Right cardiac atrium (tissue), 5 donors: ENCODE measurements around the gene PCDHGA5. TPM values are rescaled to one million over a fixed set of nuclear protein-coding genes. Genes with fewer than 3 reads are reported as not detected.

Experiments
- ATAC-seq, 2 donors: fragments of 200-7000 bp; cut with Tn5 transposase; one replicate each; pipeline versions ENCODE4 v1.8.0 to v1.9.1; 2020; ENCODE audit warnings: moderate library complexity in 2 of 2, mild to moderate bottlenecking in 1 of 2
- DNase-seq, 3 donors: peaks; one replicate each; pipeline ENCODE4 v3.0.0-alpha.2; 2020
- H3K27ac ChIP-seq: one replicate; pipeline ENCODE4 v1.5.1; 2013; ENCODE audit warnings: mild to moderate bottlenecking, low read length, control low read depth, moderate library complexity
- H3K27me3 ChIP-seq: one replicate; pipeline ENCODE4 v1.6.1; 2013; ENCODE audit not compliant: control insufficient read depth, insufficient read depth
- H3K4me1 ChIP-seq: one replicate; pipeline ENCODE4 v1.6.1; 2013; ENCODE audit warnings: low read length; ENCODE audit not compliant: control insufficient read depth, insufficient read depth
- H3K4me3 ChIP-seq: one replicate; pipeline ENCODE4 v1.5.1; 2013; ENCODE audit warnings: low read length, control low read depth
- H3K9me3 ChIP-seq: one replicate; pipeline ENCODE4 v1.6.1; 2013; ENCODE audit warnings: low read length; ENCODE audit not compliant: control insufficient read depth
- WGBS: extraction: QIAGEN DNeasy Blood & Tissue Kit; methylation state at CpG from one replicate; pipeline ENCODE4 v1.1.7; 2013; 5-methylcytosine and 5-hydroxymethylcytosine counted together
- intact Hi-C, 4 donors: fragments of 100-400 bp; cut with DNase I; formaldehyde crosslinking; loops; one replicate each; pipeline versions ENCODE4 v1.11.0 to v1.14.0; 2022 to 2023
- polyA plus RNA-seq: library from polyadenylated mRNA; stranded (reverse); fragments of 200-250 nt; gene quantifications from one replicate; pipeline ENCODE4 v1.2.3, GENCODE V29; 2013
- total RNA-seq, 4 donors: library from RNA; stranded (reverse); fragmentation: NEBNext Ultra II Directional; extraction: Animal tissue kit (Norgen Biotek cat#: 25700); gene quantifications; one replicate each; pipeline ENCODE4 v1.2.1, GENCODE V29; 2021
- donor health status: healthy with polysubstance abuse.
- donor health status: DM: no; HTN: yes; CAD: no.
- donor health status: DM: no; HTN: no; CAD: no.
- donor health status: DM: no; HTN: yes; CAD: no; lungs with severe emphysema.
- donor health status: DM: yes; HTN: yes; CAD: no.

PCDHGA5 gene
- total and polyA plus RNA-seq, 5 donors: 2.0 to 4.7 (median 4.1) TPM

DNA sequence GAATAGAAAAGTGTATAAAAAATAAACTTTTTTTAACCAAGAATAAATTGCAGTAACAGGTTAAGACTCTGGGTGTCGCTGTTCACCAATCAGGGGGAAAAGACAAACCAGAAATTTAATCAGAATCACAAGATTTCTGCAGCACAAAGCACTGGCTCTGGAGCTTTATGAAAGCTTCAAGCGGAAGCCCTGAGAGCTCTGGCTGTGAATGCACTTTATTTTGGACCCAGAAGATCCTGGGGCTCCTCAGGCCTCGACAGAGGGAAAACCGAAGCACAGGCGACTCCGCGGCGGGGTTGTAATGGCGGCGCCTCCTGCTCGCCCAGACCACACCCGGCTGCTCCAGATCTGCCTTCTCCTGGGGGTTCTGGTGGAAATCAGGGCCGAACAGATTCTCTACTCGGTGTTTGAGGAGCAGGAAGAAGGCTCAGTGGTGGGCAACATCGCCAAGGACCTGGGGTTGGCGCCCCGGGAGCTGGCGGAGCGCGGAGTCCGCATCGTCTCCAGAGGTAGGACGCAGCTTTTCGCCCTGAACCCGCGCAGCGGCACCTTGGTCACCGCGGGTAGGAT is 9.0 kb upstream of the PCDHGA5 start, which contains the start of gene PCDHGA4:
TSS of gene PCDHGA4 (plus strand) at position 122 of the 570 bp plus-strand sequence. CDS start at position 209, 87 bp downstream.
- DNase-seq (no peak), ATAC-seq (no peak)
- no peaks in the 10 kb centered on the region for H3K27me3 ChIP-seq
- no peak within 1 kb of the TSS for H3K27ac ChIP-seq
- WGBS: 17% methylated on average over 29 of the region's 29 CpGs
- H3K4me1 ChIP-seq: no peaks in the 10 kb centered on the region
- H3K4me3 ChIP-seq: peak within 1 kb of the TSS; percentile 44
- H3K9me3 ChIP-seq: peaks cover 9% of the 10 kb centered on the region
- intact Hi-C loops: no loop called here

DNA sequence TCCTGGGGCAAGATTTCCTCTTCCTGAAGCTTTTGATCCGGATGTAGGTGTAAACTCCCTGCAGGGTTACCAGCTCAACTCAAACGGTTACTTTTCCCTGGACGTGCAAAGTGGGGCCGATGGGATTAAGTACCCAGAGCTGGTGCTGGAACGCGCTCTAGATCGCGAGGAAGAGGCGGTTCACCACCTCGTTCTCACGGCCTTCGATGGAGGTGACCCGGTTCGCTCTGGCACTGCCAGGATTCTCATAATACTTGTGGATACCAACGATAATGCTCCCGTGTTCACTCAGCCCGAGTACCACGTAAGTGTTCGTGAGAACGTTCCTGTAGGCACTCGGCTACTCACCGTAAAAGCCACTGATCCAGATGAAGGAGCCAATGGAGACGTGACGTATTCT is 8.3 kb upstream of the PCDHGA5 start:
- ATAC-seq (no peak), DNase-seq (no peak)
- Histone ChIP-seq H3K4me3 (no peak overlapping the region), H3K27me3 (no peaks in the 10 kb centered on the region), H3K27ac (no peak overlapping the region), H3K9me3 (peaks cover 11% of the 10 kb centered on the region), H3K4me1 (no peaks in the 10 kb centered on the region)
- WGBS: 47% methylated on average over 24 of the region's 24 CpGs
- intact Hi-C loops: no loop called here

DNA sequence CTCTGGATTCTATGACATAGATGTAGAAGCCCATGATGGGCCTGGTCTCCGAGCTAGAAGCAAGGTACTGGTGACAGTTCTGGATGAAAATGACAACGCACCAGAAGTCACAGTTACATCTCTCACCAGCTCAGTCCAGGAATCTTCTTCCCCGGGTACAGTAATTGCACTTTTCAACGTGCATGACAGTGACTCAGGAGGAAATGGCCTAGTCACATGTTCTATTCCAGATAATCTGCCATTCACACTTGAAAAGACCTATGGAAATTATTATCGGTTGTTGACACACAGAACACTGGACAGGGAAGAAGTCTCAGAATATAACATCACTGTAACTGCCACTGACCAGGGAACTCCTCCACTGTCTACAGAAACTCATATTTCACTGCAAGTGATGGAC is 7.8 kb upstream of the PCDHGA5 start:
- no peak overlapping the region for H3K4me3 ChIP-seq
- H3K27me3 ChIP-seq: no peaks in the 10 kb centered on the region
- 70% methylated on average over 5 of the region's 5 CpGs for WGBS
- intact Hi-C loops: no loop called here
- DNase-seq: no peak
- H3K9me3 ChIP-seq: peaks cover 11% of the 10 kb centered on the region
- no peak for ATAC-seq
- no peak overlapping the region for H3K27ac ChIP-seq
- no peaks in the 10 kb centered on the region for H3K4me1 ChIP-seq

DNA sequence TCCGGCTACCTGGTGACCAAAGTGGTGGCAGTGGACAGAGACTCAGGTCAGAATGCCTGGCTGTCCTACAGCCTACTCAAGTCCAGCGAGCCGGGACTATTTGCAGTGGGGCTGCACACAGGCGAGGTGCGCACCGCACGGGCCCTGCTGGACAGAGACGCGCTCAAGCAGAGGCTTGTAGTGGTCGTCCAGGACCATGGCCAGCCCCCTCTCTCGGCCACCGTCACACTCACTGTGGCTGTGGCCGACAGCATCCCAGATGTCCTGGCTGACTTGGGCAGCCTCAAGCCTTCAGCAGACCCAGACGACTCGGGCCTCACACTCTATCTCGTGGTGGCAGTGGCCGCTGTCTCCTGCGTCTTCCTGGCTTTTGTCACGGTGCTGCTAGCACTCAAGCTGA is 7.0 kb upstream of the PCDHGA5 start:
- DNase-seq (no peak), ATAC-seq (no peak)
- intact Hi-C loops: no loop called here
- Histone ChIP-seq H3K9me3 (peaks cover 8% of the 10 kb centered on the region), H3K4me1 (no peaks in the 10 kb centered on the region), H3K27me3 (no peaks in the 10 kb centered on the region), H3K27ac (no peak overlapping the region), H3K4me3 (no peak overlapping the region)
- 40% methylated on average over 19 of the region's 19 CpGs for WGBS

DNA sequence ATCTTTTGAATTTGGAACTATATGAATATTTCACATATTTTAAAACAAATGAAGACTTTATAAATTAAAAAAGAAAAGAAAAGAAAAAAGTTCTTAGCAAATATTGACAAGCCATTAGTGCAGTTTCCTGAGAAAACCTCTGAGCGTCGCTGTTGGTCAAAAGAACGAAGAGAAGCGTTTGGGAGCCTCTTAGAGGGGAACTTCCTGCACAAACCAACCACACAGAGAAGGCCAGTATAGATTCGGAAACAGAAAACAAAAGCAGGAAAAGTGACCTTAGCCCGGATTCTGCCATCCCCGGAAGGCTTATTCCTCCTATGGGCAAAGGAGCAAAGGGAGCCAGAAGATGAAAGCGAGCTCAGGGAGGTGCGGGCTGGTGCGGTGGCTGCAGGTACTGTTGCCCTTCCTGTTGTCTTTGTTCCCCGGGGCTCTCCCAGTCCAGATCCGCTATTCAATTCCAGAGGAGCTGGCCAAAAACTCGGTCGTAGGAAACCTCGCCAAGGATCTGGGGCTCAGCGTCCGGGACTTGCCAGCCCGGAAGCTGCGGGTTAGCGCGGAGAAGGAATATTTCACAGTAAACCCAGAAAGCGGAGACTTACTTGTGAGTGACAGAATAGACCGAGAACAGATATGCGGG is 4.1 kb upstream of the PCDHGA5 start, which contains the start of gene PCDHGB2:
TSS of gene PCDHGB2 (plus strand) at position 205 of the 637 bp plus-strand sequence. CDS start at position 347, 142 bp downstream.
- Histone ChIP-seq H3K4me1 (no peaks in the 10 kb centered on the region), H3K4me3 (peak within 1 kb of the TSS; percentile 62), H3K9me3 (peaks cover 16% of the 10 kb centered on the region), H3K27me3 (no peaks in the 10 kb centered on the region), H3K27ac (no peak within 1 kb of the TSS)
- ATAC-seq (no peak), DNase-seq (peak in 1 of 3 donors; percentile 33)
- intact Hi-C loops: no loop called here
- 13% methylated on average over 24 of the region's 24 CpGs for WGBS

DNA sequence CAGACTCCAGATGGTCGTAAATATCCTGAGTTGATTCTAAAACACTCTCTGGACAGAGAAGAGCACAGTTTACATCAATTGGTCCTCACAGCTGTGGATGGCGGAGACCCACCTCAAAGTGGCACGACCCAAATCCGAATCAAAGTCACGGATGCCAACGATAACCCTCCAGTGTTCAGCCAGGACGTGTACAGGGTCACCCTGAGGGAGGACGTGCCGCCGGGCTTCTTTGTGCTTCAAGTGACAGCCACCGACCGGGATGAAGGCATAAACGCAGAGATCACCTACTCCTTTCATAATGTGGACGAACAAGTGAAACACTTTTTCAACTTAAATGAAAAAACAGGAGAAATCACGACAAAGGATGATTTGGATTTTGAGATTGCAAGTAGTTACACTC is 3.3 kb upstream of the PCDHGA5 start:
- Histone ChIP-seq H3K27me3 (no peaks in the 10 kb centered on the region), H3K4me1 (no peaks in the 10 kb centered on the region), H3K27ac (no peak overlapping the region), H3K9me3 (peaks cover 21% of the 10 kb centered on the region), H3K4me3 (no peak overlapping the region)
- DNase-seq: no peak
- intact Hi-C loops: no loop called here
- 32% methylated on average over 15 of the region's 15 CpGs for WGBS
- ATAC-seq: no peak

DNA sequence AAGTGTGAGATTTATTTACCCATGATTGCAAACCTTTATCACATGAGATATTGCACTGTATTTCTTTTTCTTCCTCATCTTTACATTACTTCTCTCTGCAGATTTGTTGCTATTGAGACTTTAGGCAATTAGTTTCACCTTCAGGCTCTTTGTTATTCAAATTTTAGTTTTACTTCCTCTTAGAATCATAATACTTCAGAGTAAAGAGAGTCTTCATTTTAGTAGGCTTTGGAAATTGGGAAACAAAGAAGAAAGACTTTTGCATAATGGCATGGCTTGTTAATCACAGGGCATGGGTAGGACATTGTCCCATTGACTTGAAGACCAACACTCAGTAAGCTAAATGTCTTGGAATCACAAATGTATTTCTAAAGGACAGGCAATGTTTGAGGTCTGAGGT is 1.2 kb upstream of the PCDHGA5 start:
- ATAC-seq (no peak), DNase-seq (no peak)
- Histone ChIP-seq H3K4me3 (no peak overlapping the region), H3K9me3 (peaks cover 25% of the 10 kb centered on the region), H3K27me3 (no peaks in the 10 kb centered on the region), H3K4me1 (no peaks in the 10 kb centered on the region), H3K27ac (no peak overlapping the region)
- intact Hi-C loops: no loop called here

DNA sequence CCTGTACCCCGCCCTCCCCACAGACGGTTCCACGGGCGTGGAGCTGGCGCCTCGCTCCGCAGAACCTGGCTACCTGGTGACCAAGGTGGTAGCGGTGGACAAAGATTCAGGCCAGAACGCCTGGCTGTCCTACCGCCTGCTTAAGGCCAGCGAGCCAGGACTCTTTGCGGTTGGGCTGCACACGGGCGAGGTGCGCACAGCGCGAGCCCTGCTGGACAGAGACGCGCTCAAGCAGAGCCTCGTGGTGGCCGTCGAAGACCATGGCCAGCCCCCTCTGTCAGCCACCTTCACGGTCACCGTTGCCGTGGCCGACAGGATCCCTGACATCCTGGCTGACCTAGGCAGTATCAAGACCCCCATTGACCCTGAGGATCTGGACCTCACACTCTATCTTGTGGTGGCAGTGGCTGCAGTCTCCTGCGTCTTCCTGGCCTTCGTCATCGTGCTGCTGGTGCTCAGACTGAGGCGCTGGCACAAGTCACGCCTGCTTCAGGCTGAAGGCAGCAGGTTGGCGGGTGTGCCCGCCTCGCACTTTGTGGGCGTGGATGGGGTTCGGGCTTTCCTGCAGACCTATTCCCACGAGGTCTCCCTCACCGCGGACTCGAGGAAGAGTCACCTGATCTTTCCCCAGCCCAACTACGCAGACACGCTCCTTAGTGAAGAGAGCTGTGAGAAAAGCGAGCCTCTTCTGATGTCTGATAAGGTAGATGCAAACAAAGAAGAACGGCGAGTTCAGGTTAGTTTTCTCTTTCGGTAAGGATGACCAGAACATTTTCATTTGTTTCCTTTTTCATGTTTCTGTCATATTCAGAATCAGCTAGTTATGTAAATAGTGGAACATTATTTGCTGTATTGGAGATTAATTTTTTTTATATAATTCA is 2.3 kb downstream of the PCDHGA5 start:
- peaks cover 24% of the 10 kb centered on the region for H3K9me3 ChIP-seq
- WGBS: 30% methylated on average over 46 of the region's 46 CpGs
- H3K27me3 ChIP-seq: no peaks in the 10 kb centered on the region

DNA sequence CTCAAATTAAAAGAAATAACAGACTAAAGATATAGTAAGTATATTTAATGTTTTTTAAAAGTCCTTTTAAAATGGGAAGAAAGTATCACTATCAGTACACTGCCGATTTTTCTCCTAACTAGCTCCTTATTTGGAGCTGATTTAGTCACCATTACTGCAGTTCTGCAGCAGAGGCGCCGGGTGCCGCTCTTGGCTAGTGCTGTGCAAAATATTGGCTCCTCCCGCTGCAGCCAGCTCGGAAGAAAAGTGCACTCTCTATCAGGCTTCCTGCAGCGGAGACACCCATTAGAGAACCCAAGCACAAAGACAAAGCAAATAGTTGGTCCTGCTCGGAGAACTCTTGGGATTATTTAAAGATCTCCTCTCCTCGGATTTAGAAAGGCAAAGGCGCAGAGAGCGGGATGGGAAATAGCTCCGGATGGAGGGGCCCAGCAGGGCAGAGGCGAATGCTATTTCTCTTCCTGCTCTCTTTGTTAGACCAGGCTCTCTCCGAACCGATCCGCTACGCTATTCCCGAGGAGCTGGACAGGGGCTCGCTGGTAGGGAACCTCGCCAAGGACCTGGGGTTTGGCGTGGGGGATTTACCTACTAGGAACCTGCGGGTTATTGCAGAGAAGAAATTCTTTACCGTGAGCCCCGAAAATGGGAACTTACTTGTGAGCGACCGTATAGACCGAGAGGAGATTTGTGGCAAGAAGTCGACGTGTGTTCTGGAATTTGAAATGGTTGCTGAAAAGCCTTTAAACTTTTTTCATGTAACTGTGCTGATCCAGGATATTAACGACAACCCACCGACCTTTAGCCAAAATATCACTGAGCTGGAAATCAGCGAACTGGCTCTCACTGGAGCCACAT is 6.3 kb downstream of the PCDHGA5 start, which contains the start of gene PCDHGB3:
TSS of gene PCDHGB3 (plus strand) at position 249 of the 855 bp plus-strand sequence. CDS start at position 402, 153 bp downstream.
- peaks cover 23% of the 10 kb centered on the region for H3K9me3 ChIP-seq
- intact Hi-C loops: loop anchor here in 1 of 4 donors (10.0 kb wide), 1 partner anchor 55 kb away; the partner anchor contains the start of gene PCDHGA11

More for the DNA sequence above, 2.3 kb downstream of the PCDHGA5 start:
- DNase-seq (no peak), ATAC-seq (no peak)
- H3K27ac ChIP-seq: no peak overlapping the region
- no peaks in the 10 kb centered on the region for H3K4me1 ChIP-seq
- no peak overlapping the region for H3K4me3 ChIP-seq
- intact Hi-C loops: no loop called here

More for the DNA sequence above, 6.3 kb downstream of the PCDHGA5 start, which contains the start of gene PCDHGB3:
- Histone ChIP-seq H3K4me3 (peak within 1 kb of the TSS; percentile 39), H3K27me3 (no peaks in the 10 kb centered on the region), H3K27ac (no peak within 1 kb of the TSS), H3K4me1 (no peaks in the 10 kb centered on the region)
- WGBS: 19% methylated on average over 32 of the region's 32 CpGs
- ATAC-seq (peak; percentile 81 to 87), DNase-seq (peak in 2 of 3 donors; percentile 68 to 75)
